GM19238 (cell line): ENCODE measurements around the gene CMTM6.
"Not testable (repeated sequence)": the region's sequence is repeated elsewhere in the genome, so short reads cannot be mapped to it uniquely, and the experiment has no call there.

Experiments
- DNase-seq: peaks from one replicate; pipeline ENCODE4 v3.0.0; 2011; ENCODE audit warnings: low spot score; ENCODE audit not compliant: insufficient read length

Gene CMTM6

DNA sequence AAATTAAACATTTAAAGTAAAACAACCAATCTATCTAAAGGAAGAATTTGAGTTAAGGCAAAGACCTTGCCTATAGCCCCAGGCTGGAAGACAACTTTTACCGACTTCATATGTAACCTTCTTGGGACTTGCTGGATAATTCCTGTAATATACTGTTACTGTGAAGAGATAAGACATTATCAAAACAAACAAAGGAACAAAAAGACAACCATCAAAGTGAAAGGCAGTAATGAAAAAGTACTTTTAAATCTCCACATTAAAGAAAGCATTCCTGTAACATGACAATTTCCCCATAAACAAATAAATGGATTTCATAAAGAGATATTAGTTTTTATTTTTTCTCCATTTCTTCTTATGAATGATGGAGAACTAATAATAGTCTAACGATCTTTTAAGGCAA lies 2.4 kb downstream of the CMTM6 start:
- no peak for DNase-seq

DNA sequence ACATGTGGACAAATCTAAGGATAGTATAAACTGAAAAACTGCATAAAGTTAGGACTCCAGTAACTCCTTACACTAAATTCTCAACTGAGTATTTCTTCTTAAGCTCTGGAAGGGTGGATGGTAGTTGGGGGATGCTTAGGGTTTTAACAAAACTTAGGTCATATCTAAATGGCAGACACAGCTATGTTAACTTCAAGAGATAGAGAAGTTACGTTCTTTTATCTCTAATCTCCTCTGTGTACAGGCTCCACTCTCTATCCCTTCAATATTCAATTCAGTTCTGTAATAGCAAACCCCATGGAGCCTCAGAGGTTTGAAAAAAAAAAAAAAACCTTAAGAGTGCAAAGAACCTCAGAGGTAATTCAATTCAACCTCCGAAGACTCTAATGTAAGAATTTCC lies 3.1 kb downstream of the CMTM6 start:
- no peak for DNase-seq

DNA sequence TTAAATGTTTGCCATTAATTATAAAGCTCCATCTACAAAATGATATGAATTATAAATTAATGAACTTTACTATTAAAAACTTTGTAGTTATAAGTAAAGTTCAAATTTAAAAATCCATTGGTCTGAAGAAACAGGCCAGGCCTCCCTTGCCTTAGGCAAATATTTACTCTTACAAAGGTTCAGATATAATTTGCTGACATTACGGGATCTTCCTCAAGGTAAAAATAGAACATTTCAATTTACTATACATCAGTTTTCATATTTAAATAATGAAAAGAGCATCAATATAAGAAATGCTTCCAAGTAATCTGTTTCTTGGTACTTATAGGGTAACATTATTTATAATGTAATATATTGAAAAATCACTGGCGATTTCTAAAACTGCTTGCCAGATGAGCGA lies 3.7 kb downstream of the CMTM6 start:
- no peak for DNase-seq

DNA sequence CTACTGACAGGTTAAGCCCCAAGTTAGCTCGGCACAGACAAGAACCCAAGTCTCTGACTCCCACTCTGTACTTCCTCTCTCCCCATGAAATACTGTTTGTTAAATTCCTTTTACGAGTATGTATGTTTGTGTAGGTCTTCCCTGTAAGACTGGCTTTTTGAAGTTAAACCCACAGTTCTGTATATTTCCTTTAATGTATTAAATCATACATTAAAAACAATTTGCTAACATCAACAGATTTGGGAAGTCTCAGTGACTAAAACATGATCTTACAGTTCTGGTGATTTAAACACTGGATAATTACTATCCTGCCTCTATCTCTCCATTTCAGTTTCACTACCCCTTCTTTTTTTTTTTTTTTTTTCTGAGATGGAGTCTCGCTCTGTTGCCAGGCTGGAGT lies 4.4 kb downstream of the CMTM6 start:
- DNase-seq: no peak

DNA sequence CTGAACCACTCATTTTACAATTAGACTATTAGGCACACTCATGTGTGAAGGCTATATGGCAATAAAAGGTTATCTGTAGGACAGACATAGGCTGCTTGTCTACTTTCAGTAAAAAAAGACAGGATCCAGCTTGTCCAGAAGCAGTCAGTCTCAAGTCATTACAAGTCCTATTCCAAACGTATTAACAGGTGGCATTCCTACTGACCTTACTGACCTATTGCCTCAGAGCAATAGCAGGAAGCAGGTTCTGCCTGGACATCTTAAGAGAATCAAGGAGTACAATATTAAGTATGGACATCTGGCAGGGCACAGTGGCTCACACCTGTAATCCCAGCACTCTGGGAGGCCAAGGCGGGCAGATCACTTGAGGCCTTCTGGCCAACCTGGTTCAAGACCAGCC lies 7.0 kb downstream of the CMTM6 start:
- DNase-seq: no peak

DNA sequence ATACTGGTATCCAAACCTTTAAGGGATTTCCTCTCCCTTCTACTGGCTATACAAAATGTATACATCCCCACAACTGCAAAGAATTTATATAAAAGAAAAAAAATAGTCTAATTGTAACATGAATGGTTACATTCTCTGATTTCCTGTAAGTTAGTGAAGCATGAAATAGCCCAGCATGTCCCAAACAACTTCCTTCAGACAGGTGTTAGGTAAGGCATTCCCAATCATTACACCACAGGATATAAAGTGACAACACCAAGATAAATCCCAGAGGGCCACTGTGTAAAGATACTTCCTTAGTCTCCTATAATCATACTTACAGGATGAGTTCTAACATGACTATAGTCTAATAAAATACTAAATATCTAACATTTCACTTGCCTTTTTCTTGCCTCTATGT lies 7.6 kb downstream of the CMTM6 start:
- DNase-seq: no peak

DNA sequence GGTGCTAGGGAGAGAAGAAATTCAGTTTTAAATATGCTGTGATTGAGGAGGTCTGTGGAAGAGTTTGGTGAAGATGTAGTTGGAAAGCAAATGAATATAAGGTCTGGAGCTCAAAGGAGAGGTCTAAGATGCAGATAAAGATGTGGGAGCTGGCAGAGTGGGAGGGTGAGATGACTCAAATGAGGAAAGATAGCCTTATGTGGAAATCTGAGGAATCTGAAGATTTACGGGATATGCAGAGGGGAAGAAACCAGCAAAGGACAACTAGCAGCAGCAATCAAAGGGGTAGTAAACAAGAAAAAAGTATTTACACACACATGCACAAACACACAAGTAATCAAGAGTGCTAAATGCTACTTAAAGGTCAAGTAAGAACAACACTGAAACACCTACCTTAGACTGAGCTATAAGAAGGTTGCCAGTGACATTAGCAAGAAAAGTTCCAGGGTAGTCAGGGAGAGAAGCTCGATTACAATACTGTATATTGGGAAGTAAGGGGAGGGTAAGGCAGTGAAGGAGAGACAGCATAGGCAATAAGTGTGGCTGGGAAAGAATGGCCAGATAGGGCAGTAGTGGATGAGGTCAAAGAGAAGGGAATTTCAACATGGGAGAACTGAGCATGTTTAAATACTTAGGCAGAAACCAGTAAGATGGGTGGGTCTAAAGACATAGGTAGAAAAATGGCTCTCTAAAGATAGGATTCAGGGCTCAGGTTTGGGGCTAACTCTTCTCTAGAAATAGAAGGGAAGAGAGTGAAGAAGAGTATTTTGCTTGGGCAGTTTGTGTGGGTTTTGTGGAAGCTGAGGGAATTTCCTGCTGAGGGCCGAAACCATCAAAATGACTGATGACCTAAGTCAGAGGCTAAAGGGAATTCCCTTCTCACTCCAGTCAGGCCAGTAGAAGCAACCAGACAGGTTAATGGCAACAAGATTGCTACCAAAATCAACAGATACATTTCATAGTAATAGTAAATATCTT lies 8.9 kb downstream of the CMTM6 start:
- DNase-seq: peak; percentile 36

DNA sequence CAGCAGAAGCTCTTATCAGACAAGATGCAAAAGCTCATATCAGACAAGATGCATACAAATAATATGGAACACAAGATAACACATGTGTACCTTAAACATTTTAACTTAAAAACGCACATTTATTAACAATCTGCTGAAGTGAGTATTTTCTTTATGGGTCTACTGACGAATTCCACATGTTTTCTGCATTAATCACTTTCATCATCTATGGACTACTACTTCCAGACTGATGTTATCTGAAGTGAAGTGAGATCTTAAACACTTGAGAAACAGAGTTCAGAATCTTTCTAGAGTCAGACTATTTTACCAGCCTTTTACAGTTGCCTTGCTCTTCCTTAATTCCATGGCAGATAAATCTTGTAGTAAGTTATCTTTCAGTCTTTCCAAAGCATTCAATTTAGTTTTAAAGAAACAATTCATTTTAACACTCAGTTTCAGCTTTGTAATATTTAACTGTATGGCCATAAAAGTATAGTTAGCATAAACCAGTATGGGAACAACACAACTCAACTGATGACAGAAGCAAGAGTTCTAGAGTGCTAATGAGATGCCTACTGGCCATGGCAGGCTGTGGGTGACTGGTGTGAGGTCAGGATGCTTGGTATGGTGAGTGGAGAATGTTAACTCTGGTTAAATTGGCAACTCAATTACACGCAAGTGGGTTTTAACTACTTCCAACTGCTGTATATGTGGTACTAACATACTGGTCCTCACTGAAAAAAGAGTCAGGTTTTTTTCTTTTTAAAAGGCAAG lies 9.8 kb downstream of the CMTM6 start:
- no peak for DNase-seq

DNA sequence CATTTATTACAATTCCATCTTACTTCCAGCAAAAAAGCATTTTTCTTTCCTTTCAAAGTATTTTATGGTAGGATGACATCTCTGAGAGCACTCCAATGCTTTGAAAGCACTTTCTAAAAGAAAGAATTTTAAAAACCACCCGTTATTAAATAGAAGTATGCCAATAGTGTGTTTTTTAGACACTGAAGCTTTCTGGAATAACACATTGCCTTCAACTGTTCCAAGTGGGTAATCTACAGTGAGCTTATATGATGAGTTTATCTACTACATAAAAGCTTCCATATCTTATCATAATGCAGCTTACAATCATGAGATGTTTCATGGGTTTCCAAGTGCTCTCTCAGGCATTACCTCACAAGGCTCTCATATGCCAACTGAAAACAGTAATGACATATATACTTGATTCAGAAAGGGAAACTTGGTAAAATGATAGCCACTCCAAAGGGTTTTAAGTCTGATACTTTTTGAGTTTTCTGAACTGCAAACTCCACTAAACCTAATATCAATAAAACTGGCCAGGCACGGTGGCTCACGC lies 14.1 kb downstream of the CMTM6 start:
- no peak for DNase-seq

DNA sequence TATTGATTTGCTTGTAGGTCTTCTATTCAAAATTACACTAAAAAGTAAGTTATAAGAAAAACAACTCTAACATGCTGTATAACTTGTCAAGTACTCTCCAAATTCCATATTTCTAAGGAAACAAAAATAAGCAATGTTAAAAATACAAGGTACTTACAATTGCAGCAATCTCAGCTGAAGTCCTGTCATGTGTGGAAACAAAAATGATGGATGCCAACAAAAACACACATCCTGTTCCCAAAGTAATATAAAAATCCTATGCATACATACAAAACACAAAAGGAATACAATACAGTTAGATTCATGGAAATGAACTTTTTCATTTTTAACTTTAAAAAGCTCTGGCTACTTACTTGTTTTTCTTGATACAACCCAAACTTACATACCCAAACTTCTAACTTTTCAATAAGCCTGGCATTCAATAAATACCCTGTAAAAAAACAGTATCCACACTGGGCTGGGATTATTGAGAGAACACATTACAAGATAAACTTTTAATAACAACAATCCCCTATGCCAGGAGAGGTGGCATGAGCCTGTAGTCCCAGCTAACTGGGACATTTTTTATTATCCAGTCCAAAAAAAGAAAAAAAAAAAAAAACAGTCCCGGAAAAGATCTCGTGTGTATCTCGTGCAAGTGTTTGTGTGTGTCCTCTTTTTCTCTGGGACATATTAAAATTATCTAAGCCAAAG lies 14.7 kb downstream of the CMTM6 start:
- DNase-seq: no peak

DNA sequence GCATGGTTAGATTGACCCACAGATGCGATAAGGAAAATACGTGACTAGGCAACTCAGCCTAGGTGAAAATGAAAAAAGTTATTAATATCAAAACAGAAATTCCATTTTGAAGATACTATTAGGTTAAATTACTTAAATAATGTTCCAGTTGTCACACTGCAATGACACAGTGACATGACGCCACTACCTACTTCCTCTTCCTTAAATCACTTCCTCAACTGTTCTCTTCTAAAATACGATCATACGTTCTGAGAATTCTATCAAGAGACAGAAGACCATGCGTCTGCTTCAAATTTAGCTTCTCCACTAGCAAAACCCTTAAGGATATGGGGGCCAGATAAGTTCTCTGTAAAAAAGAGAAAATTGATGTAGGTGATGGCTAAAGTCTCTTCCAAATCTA lies 18.2 kb downstream of the CMTM6 start:
- DNase-seq: no peak

DNA sequence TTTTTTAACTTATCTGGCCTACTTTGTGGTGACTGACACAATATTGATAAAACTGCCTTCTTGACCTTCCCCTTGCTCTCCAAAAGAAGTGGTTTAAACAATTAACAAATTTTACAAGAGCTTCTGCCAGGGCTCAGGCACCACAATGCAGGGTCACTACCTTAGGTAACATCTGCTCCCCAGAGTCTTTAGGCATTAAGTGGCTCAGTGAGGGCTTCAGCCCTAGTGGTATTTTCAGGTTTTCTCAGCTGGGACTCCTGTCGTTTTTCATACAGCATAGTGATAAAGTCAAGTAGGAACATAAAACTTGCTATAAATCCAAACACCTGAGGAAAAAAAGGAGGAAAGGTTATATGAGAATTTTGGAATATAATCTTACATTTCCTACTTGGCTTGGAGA lies 18.9 kb downstream of the CMTM6 start:
- no peak for DNase-seq

DNA sequence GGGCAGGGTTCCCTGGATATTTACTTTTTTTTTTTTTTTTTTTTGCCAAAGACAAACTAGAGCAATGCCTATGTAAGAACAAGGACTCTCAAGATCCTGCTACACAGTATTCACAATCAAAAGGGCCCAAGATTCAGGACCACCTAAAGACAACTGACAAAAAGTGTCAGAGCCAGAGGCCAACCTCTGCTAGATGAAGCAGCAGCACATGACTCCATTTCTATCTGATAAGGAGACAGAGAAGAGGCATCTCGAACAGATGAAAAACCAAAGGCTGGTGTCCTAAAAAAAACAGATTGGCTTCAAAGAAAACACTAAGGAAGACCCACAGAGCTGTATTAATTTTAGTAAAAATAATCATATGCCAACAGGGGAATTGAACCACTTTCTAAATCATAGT lies 20.0 kb downstream of the CMTM6 start:
- DNase-seq: no peak

DNA sequence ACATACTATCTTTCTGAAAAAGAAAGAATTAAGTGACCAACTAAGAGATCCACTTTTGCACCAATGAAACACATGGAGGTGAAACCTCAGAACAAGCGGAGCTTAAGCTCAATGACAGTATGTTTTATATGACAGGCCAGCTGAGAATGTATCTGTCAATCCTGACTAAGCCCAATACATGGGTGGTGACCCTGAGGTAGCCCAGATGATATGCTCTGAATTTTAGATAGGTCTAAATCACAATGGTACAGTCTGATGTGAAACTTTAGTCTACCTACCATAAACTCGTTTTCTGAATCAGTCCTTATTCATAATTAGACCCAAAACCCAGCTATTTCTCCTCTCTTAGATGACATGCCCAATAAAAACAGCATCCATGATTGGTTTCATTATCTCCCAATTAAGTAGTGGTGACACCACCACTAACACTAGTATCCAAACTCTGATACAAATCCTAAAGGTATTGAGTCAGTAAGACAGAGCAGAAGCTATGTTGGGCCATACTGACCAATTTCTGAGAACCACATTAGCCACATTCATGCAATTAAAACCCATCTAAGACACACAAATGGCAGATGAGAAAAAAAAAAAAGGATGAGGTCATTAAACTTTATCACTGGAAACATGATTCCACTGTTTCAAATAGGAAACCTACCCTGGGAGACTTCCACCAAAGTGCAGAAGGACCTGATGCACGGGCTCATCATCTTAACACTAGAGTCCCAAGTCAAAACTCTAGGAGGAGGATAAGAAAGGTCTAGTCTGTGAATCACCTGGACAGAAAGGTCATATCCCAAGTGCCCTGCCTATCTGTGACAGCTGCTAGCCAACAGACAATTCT lies 20.6 kb downstream of the CMTM6 start:
- no peak for DNase-seq

DNA sequence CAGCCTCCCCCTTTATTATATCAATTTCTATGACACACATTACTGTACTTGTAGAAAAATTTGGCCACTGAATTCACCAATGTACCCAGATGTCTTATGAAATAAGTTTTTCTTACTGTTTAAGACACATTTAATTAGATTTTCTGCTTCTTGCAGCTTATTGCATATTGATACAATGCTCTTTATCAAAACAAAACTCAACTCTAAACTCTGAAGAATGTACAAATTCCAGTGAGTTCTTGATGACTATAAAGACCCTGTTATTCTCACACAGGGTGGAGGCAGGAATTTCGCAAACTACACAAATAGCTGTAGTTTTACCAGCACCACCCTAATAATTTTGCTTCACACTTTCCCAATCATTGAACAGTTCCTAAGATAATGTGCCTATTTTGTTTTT lies 22.0 kb downstream of the CMTM6 start:
- no peak for DNase-seq

DNA sequence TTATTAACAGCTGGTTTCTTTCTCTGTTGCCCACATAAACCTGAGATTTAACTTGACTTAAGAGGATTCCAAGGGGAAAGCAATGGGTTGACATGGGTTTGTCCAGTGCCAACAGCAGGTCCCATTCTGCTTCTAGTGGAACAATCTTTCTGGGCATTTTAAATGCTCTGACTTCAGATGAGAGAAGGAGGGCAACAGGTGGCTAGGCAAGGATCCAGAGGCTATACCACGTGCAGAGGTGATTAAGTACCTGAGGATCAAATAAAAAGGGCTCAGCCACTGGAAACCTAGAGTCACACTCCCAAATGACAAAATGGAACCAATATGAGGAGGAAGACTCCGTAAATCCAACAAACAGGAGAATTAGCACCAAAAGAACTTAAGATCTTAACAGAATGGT lies 28.5 kb downstream of the CMTM6 start:
- DNase-seq: no peak

DNA sequence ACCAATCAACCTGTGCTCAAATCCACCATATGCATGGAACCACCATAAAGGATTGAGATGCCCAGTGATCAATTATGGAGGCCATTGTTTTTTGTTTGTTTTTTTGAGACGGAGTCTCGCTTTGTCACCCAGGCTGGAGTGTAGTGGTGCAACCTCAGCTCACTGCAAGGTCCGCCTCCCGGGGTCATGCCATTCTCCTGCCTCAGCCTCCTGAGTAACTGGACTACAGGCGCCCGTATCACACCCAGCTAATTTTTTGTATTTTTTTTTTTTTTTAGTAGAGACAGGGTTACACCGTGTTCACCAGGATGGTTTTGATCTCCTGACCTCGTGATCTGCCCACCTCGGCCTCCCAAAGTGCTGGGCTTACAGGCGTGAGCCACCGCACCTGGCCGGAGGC lies 30.5 kb downstream of the CMTM6 start:
- DNase-seq: not testable (repeated sequence)

DNA sequence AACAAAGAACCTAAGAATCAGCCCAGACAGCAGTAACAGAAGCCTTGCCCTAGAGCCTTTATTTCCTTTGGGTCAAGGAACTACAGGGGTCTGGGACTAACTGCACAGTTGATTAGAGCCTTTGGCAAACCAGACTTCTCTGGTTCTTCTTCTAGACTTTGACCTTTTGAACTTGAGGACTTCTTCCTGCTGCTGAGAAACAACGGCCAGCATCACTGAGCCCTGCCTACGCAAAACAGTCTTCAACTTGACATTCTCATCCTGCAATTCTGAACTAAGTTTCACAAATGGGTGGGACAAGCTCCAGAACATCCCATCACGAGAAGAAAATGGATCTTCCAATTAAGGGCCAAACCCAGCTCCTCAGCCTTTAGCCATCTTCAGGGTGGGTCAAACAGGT lies 31.4 kb downstream of the CMTM6 start:
- no peak for DNase-seq

DNA sequence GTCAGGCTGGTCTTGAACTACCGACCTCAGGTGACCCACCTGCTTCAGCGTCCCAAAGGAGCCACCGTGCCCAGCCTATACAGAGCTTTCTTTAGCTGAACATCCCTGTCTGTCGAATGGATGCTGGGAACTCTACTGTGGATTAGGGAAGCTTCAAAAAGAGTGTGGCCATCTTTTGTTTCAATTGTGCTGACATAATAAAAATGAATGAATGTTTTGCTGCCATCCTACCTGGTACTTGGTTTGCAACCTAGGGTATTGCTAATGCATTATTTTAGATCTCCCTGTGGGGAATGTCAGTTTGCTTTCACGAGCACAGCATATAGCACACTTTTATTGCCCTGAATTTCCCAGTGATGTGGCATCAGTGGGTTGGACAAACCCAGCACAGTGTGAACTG lies 32.3 kb downstream of the CMTM6 start:
- DNase-seq: no peak

DNA sequence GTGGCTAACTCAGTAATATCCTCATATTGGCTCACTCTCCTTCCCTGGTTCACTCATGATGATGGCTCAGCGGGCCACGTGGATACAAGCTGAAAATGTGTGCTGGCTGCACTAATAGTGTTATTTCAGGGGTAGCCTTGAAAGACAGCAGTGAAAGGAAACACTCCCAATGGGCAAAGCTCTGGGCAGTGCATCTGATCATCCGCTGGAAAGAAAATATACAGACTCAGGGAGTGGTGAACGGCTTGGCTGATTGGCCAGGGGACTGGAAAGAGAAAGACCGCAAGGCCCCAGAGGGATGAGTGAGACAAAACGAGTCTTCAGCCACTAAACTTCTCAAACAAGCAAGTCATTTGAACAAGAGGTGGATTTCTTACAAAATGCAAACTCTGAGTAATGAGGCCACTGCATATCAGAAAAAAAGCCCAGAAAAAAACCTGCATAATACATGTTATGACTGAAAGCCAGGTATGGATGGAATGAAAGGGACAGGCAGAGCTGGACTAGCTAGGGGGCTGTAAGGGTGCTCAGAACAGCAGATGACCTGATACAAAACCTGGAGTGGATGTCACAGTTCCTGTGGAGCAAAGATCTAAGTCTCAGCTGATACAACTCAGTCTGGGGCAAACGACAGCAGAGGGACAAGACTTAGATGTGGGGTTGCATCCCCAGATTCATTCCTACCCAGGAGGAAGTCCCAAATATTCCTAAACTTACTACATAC lies 33.3 kb downstream of the CMTM6 start:
- DNase-seq: no peak
